Amniotic epithelial cell (primary cell): ENCODE measurements around the gene ABAT.
A peak's percentile ranks its signal among the peaks of the same experiment; 100 is the strongest.

Experiments
- DNase-seq: peaks from one replicate; pipeline ENCODE4 v3.0.0-alpha.2; 2010; ENCODE audit warnings: low read depth

ABAT gene

GRCh38 chr16:8649829-8650554, 24.4 kb upstream of the ABAT start:
- no peak for DNase-seq

DNA sequence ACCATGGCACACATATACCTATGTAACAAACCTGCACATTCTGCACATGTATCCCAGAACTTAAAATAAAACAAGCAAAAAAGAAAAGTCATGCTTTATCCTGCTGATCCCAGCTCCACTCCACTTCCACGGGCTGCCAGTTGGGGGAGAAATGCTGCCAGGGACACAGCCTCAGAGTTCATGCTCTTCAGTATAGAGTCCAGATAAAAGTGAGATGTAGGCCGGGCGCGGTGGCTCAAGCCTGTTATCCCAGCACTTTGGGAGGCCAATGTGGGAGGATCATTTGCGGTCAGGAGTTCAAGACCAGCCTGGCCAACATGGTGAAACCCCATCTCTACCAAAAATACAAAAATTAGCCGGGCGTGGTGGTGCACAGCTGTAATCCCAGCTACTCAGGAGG, 22.5 kb upstream of the ABAT start:
- peak; percentile 14 for DNase-seq

GRCh38 chr16:8655184-8655717, 19.2 kb upstream of the ABAT start:
- peak; percentile 49 for DNase-seq

GRCh38 chr16:8656376-8656775, 18.0 kb upstream of the ABAT start:
- no peak for DNase-seq

DNA sequence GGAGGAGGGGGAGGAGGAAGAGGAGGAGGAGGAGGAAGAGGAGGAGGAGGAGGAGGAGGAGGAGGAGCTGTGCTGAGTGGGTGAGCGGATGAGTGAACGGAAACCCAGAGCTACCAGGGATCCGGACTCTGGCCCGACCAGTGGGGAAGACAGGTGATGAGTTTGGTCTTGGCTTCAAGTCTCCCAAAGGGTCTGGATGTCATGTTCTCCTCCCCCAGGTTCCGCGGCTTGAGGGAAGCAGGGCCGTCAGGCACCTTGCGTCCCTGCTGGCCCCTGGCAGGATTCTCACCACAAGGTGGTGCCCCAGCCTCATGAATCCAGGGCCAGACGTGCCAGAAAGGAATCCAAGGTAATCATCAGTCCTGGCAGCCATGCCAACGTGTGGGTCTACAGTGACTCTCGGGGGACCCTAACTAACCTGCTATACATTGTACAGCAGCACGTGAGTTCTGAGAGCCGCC, 13.5 kb upstream of the ABAT start:
- DNase-seq, result peak; percentile 56

- no peak for DNase-seq
Observed at GRCh38 chr16:8661703-8662102, 12.7 kb upstream of the ABAT start.

- no peak for DNase-seq
Observed at GRCh38 chr16:8663192-8664089, 11.0 kb upstream of the ABAT start.

GRCh38 chr16:8665529-8665928, 8.9 kb upstream of the ABAT start:
- no peak for DNase-seq

DNA sequence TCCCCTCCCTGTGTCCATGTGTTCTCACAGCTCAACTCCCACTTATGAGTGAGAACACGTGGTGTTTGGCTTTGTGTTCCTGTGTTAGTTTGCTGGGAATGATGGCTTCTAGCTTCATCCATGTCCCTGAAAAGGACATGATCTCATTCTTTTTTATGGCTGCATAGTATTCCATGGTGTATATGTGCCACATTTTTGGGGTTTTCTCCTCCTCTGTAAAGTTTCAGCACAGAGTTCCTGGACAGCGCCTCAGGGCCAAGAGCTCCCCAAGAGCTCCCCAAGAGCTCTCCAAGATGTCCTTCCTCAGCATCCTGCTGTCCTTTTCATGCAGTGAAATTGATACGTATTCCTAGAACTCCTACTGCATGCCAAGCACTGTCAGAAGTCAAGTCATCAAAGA, 6.9 kb upstream of the ABAT start:
- no peak for DNase-seq

DNA sequence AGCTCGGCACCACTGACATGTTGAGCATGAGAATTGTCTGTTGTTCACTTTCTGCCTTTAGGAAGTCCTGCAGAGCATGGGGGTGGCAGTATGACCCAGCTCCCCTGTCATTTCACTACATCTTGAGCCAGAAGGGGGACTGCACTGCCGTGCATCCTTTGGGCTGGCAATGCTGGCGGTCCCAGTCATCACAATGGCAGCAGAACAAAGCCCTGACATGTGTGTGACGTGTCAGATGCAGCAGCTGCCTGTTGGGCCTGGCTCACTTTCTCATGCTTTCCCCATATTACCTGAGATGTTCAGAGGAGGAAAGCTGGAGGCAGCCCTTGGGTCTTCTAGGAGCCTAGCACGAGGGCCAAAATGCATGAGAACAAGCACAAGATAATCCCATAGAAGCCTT, 6.3 kb upstream of the ABAT start:
- no peak for DNase-seq

- DNase-seq, result no peak
Observed at GRCh38 chr16:8669481-8669880, 4.9 kb upstream of the ABAT start.

DNA sequence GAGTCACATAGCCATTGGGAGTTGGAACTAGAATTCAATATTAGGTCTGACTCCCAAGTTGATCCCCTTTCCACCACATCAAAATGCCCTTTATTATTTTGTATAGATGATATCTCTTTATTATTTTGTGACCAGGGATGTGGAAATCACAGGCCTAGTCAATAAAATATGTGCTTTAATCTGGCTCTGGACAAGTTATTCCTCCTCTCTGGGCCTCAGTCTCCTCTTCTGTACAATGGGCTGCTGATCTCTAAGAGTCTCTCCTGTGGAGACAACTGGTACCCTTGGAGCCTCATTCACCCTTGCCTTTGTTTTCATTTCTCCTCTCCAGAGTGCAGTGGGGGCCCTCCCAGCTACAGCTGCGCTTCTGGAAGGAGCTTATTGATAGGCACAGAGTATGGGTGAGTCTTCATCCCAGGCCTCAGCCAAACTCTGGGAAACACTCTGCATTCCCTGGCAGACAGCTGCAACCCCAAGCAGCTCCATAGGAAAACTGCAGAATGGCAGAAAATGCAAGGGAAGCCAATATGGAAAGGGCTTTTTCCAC, 4.3 kb upstream of the ABAT start:
- DNase-seq, result no peak

GRCh38 chr16:8673611-8674412, 605 bp upstream of the ABAT start:
- no peak for DNase-seq

DNA sequence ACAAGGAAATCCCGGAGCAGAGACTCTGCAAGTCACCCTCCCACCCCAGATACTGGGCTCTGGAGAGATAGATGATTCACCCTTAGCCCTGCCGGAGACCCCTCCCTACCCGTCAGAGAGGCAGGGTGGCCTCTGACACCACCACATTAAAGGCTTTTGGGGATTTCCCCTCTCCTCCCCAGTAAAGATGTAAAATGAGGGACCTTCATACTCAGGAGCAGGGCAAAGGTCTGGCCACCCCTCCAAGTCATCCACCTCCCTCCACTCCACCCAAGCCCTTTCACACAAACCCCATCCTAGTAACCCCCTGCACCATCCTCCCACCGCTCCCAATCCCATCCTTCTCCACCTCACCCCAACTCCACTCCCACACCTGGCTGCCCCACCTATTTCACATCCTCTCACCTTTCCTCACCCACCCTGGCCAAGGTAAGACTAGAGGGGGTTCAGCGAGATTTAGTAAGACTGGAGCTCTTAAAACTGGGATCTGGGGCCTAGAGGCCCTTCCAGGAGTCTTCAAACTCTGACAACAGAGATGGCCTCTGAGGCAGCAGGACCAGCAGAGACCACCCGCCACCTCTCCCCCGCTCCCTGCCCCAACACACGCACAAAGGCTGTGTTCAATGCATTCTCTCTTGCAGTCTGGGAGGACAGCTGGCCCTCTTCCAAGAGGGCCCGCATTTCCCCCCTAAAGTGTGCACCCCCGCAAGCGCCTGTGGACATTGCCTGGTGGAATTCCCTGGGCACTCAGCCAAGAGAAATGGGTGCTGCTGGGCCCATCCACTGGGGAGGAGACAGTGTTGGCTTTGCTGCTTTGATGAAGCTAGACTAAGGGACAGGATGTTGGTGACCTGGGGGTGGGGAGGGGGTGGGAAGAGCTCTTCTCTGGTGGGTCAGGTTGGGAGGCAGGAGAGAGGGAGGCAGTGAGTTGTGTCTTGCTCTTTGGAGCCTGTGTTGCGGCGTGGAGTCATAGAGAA, 1.1 kb downstream of the ABAT start:
- DNase-seq, result no peak

GRCh38 chr16:8676160-8676547, 1.7 kb downstream of the ABAT start:
- no peak for DNase-seq

DNA sequence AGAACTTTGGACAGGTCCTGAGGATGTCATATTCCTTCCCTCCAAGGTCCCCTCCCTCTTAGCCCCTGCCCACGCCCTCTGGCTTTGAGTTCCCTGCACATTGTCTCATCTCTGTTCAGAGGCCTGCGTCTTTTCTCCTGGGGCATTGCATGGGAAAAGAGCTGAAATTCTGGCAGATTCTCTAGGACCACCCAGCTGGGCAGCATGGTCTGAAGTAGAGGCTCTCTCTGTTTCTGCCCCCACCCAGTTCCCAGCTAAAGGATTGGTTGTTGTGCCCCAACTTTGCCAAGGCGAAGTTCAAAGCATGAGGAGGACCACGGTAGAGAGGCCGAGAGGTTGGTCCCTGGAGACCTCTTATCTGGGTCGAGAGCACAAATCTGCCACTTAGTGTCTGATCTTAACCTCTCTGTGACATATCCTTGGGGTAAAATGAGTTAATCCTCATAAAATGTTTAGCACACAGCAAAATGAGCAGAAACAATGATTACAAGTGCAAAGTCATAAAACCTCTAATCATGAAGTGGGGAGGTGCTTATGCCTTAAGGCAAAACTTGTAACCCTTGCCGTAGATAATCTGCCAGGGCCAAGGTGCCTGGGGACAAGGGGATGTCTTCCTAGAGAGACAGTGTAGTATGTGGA, 2.4 kb downstream of the ABAT start:
- no peak for DNase-seq

DNA sequence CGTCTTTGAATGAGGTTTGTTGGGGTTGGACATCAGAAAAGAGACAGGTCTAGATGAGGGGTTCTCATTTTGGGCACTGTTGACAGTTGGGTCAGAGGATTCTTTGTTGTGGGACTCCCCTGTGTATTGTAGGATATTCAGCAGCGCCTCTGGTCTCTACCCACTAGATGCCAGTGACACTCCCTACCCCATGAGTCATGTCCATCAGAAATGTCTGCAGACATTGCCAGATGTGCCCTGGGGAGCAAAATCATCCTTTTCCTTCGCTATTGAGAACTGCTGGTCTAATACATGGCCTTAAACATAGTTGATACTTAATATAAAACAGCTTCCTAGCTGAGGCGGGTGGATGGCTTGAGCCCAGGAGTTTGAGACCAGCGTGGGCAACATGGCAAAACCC, 3.1 kb downstream of the ABAT start:
- peak; percentile 35 for DNase-seq

- DNase-seq, result peak; percentile 99
Observed at GRCh38 chr16:8678068-8678927, 3.9 kb downstream of the ABAT start.

DNA sequence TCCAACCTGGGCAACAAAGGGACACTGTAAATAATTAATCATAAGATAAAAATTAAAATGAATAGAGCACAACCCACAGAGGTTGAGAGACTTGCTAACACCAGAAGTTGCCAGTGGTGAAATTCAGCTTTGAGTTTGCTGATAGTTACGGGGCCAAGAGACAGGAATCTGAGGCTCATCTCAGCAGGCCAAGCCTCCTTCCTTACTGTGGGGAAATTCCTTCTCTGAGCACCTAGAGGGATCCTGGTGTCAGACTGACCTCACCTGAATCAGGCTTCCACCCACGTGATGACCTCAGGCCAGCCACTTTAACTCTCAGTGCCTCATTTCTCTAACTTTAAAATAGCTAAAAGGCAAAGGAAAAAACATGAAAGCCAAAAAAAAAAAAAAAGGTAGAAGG, 4.7 kb downstream of the ABAT start:
- peak; percentile 55 for DNase-seq
